Gastrocnemius medialis (tissue), 4 donors: ENCODE results near the gene SRGAP1.

Experiments used
- CTCF ChIP-seq, 5 experiments: fragments of 450-650 bp in 3 of 5; fragments of 200-600 bp in 2 of 5; sonication (generic) in 2 of 5; IDR thresholded peaks in 4 of 5; conservative IDR thresholded peaks in 1 of 5; 1 replicate in 4 of 5; 2 replicates in 1 of 5; pipeline ENCODE4 v1.5.1; 2016 to 2019; ENCODE audit warnings: antibody characterized with exemption in 5 of 5, mild to moderate bottlenecking in 3 of 5, moderate library complexity in 3 of 5
- POLR2A ChIP-seq, 2 donors: fragments of 450-650 bp; IDR thresholded peaks; one replicate each; pipeline ENCODE4 v1.6.1; 2017; ENCODE audit warnings: antibody characterized with exemption in 2 of 2, mild to moderate bottlenecking in 2 of 2, moderate library complexity in 2 of 2

DNA sequence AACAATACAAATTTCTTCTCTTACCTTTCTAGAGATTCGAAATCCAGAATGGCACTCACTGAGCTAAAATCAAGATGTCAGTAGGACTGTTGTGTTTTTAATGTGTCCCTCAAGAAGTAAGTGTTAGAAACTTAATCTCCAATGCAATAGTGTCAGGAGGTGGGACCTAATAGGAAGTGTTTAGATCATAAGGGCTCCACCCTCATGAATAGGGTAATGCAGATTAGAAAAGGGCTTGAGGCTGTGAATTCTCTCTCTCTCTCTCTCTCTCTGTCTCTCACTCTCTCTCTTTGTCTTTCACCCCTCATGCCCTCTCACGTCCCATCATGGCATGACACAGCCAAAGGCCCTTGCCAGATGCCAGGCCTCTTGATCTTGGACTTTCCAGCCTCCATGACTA, 15.6 kb upstream of the SRGAP1 start:
- TF ChIP-seq CTCF (IDR thresholded peaks at IDR 0.05 in 4 of 5, conservative IDR thresholded peaks at IDR 0.05 in 1 of 5) = no peak
- no peak for TF ChIP-seq POLR2A (IDR thresholded peaks at IDR 0.05)
